Measurements from ENCODE around the gene TBX4. TPM values are rescaled to one million over a fixed set of nuclear protein-coding genes. Genes with fewer than 3 reads are reported as not detected.

The TBX4 gene
- total and polyA plus RNA-seq, 2 of the 13 experiments (the other 11 are each of a cell fraction or from before 2014, with no cell fraction given), result 0.11 to 1.1 TPM

- TF ChIP-seq ATF2 (CRISPR knock-in tag; IDR thresholded peaks at IDR 0.05) (peak; percentile 50; the same call in 1 of the 2 replicates), ARNT2 (CRISPR knock-in tag; IDR thresholded peaks at IDR 0.05; ENCODE audit: low read depth) (peak; percentile 53; the same call in 1 of the 2 replicates), SOX13 (IDR thresholded peaks at IDR 0.05) (no peak), SOX13 (CRISPR knock-in tag; conservative IDR thresholded peaks at IDR 0.05 in 1 of 2, IDR thresholded peaks at IDR 0.05 in 1 of 2) (peak in 1 of 2 experiments; percentile 28; a peak in 1 of 4 replicates), ZNF607 (CRISPR knock-in tag; IDR thresholded peaks at IDR 0.05; ENCODE audit: borderline replicate concordance) (0 out of 2 replicates have a peak, but pooled peaks have one; percentile 47), HNF1A (IDR thresholded peaks at IDR 0.05; ENCODE audit: low read depth) (no peak), HNF1A (CRISPR knock-in tag; IDR thresholded peaks at IDR 0.05; ENCODE audit: borderline replicate concordance) (peak; percentile 48), GMEB1 (CRISPR knock-in tag; IDR thresholded peaks at IDR 0.05; ENCODE audit: borderline replicate concordance) (no peak), HOMEZ (CRISPR knock-in tag; IDR thresholded peaks at IDR 0.05; ENCODE audit: low read depth) (peak; percentile 30; the same call in 1 of the 2 replicates), KDM5A (IDR thresholded peaks at IDR 0.05; ENCODE audit: borderline replicate concordance, low read length) (no peak), ZNF574 (CRISPR knock-in tag; IDR thresholded peaks at IDR 0.05) (peak; percentile 61; the same call in 1 of the 2 replicates), HBP1 (CRISPR knock-in tag; IDR thresholded peaks at IDR 0.05; ENCODE audit: low read depth) (no peak)
These were observed 35.5 kb upstream of the TBX4 start (continued) for GRCh38 chr17:61416540-61417363.

All from HepG2 (cell line).